ENCODE data around the gene QPCT.
"Not testable (repeated sequence)": the region's sequence is repeated elsewhere in the genome, so short reads cannot be mapped to it uniquely, and the experiment has no call there.

Gene QPCT

GRCh38 chr2:37344453-37345361 is at the start of gene QPCT:
QPCT (plus strand) TSS chr2:37344630; CDS start chr2:37344732, 102 bp downstream.
- peak; percentile 59 for DNase-seq (ENCODE audit: low spot score)

- DNase-seq (ENCODE audit: low spot score), result not testable (repeated sequence)
Observed at GRCh38 chr2:37294858-37295257, 49.6 kb upstream of the QPCT start.

GRCh38 chr2:37295469-37296073 is 48.9 kb upstream of the QPCT start:
- no peak for DNase-seq (ENCODE audit: low spot score)

GRCh38 chr2:37297632-37298031 is 46.8 kb upstream of the QPCT start:
- DNase-seq (ENCODE audit: low spot score), result no peak

GRCh38 chr2:37300146-37300545 is 44.3 kb upstream of the QPCT start:
- DNase-seq (ENCODE audit: low spot score), result no peak

- DNase-seq (ENCODE audit: low spot score), result no peak
Observed at GRCh38 chr2:37300578-37300977, 43.9 kb upstream of the QPCT start.

GRCh38 chr2:37301408-37301807 is 43.0 kb upstream of the QPCT start:
- DNase-seq (ENCODE audit: low spot score), result no peak

- DNase-seq (ENCODE audit: low spot score), result no peak
Observed at GRCh38 chr2:37302701-37303252, 41.7 kb upstream of the QPCT start.

- no peak for DNase-seq (ENCODE audit: low spot score)
Observed at GRCh38 chr2:37306024-37306423, 38.4 kb upstream of the QPCT start.

- DNase-seq (ENCODE audit: low spot score), result no peak
Observed at GRCh38 chr2:37307500-37307899, 36.9 kb upstream of the QPCT start.

GRCh38 chr2:37315364-37315763 is 29.1 kb upstream of the QPCT start:
- DNase-seq (ENCODE audit: low spot score), result no peak

GRCh38 chr2:37316181-37316580 is 28.2 kb upstream of the QPCT start:
- no peak for DNase-seq (ENCODE audit: low spot score)

- no peak for DNase-seq (ENCODE audit: low spot score)
Observed at GRCh38 chr2:37317746-37318145, 26.7 kb upstream of the QPCT start.

- DNase-seq (ENCODE audit: low spot score), result no peak
Observed at GRCh38 chr2:37318401-37318800, 26.0 kb upstream of the QPCT start.

- no peak for DNase-seq (ENCODE audit: low spot score)
Observed at GRCh38 chr2:37319754-37320609, 24.4 kb upstream of the QPCT start.

- DNase-seq (ENCODE audit: low spot score), result no peak
Observed at GRCh38 chr2:37321029-37321682, 23.3 kb upstream of the QPCT start.

GRCh38 chr2:37322368-37322767 is 22.1 kb upstream of the QPCT start:
- DNase-seq (ENCODE audit: low spot score), result no peak

GRCh38 chr2:37323176-37323780 is 21.2 kb upstream of the QPCT start:
- no peak for DNase-seq (ENCODE audit: low spot score)

GRCh38 chr2:37323781-37324535 is 20.5 kb upstream of the QPCT start:
- no peak for DNase-seq (ENCODE audit: low spot score)

GRCh38 chr2:37324536-37324785 is 20.0 kb upstream of the QPCT start:
- DNase-seq (ENCODE audit: low spot score), result no peak
